Urothelium cell line (cell line): Measurements from ENCODE around the gene ESPNL.
"Not testable (repeated sequence)": the region's sequence is repeated elsewhere in the genome, so short reads cannot be mapped to it uniquely, and the experiment has no call there.

Experiments
- DNase-seq: peaks from one replicate; pipeline ENCODE4 v3.0.0; 2011; ENCODE audit warnings: low spot score, mixed read lengths
- FAIRE-seq: peaks from 2 replicates; lab custom pipeline; 2011; peaks lifted over from hg19 to GRCh38; lab: Jason Lieb, UNC

ESPNL gene, protein sequence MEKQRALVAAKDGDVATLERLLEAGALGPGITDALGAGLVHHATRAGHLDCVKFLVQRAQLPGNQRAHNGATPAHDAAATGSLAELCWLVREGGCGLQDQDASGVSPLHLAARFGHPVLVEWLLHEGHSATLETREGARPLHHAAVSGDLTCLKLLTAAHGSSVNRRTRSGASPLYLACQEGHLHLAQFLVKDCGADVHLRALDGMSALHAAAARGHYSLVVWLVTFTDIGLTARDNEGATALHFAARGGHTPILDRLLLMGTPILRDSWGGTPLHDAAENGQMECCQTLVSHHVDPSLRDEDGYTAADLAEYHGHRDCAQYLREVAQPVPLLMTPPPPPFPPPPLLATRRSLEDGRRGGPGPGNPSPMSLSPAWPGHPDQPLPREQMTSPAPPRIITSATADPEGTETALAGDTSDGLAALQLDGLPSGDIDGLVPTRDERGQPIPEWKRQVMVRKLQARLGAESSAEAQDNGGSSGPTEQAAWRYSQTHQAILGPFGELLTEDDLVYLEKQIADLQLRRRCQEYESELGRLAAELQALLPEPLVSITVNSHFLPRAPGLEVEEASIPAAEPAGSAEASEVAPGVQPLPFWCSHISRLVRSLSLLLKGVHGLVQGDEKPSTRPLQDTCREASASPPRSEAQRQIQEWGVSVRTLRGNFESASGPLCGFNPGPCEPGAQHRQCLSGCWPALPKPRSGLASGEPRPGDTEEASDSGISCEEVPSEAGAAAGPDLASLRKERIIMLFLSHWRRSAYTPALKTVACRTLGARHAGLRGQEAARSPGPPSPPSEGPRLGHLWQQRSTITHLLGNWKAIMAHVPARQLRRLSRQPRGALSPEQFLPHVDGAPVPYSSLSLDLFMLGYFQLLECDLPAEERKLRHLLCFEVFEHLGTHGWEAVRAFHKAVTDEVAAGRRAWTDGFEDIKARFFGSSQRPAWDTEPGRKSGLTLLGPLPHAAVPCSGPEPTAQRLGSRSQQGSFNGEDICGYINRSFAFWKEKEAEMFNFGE

DNA sequence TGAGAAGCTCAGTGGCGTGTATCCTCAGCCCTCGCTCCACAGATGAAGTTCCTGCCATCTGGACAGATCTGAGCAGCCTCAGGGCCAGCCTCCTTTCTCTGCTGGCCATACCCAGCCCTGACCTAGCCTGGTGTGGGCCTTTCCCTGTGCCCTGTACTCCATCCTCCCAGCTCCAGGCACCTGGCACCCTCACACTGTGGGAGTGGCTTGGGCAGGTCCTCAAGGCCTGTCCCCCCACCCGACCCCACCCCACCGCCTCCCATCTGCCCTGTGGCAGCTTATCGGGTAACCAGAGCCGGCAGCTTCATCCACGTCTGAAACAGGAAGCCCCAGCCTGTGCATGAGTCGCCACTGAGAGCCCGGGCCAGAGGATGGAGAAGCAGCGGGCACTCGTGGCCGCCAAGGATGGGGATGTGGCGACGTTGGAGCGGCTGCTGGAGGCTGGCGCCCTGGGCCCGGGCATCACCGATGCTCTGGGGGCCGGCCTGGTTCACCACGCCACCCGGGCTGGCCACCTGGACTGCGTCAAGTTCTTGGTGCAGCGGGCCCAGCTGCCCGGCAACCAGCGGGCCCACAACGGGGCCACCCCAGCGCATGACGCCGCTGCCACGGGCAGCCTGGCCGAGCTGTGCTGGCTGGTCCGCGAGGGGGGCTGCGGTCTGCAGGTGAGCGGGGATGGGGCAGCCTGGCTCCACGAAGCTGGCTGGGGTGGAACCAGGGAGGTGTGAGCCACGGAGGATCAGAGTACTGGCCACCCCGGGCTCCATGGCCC lies at the start of gene ESPNL:
Gene ESPNL, plus strand, starts transcription at position 292 of the 772 bp plus-strand sequence. Its CDS starts 80 bp downstream, at position 372.
- FAIRE-seq (no peak), DNase-seq (no peak)

DNA sequence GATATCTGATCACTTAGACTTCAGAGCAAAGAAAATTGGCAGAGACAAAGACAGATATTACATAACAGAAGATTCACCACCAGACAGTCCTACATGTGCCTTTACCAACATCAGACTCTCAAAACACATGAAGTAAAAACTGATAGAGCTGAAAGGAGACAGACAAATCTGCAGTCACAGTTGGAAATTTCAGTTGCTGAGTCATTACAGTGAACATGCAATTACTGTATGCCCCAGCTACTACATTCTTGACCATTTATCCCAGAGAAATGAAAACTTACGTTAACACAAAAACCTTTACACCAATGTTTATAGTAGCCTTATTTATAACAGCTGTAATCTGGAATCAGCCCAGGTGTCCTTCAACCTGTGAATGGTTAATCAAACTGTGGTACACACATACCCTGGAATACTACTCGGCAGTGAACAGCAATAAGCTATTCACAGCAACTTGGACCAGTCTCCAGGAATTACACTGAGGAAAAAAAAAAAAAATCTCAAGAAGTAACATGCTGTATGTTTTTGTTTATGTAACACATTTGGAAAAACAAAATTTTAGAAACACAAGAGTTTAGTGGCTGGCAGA lies 46.9 kb upstream of the ESPNL start:
- no peak for DNase-seq
- no peak for FAIRE-seq

DNA sequence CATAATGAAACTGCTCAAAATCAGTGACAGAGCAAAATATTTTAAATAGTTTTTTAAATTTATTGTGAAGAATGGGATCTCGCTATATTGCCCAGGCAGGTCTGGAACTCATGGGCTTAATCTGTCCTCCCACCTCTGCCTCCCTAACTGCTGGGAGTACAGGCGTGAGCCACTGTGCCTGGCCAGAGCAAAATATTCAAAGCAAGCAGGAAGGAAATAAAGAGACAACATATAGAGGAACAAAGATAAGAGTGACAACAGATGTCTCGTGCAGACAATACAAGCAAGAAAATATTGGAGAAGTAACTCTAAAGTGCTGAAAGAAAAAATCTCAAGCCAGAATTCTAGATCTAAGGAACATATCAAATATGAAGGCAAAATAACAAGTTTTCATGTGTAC lies 44.3 kb upstream of the ESPNL start:
- no peak for DNase-seq
- FAIRE-seq: no peak

DNA sequence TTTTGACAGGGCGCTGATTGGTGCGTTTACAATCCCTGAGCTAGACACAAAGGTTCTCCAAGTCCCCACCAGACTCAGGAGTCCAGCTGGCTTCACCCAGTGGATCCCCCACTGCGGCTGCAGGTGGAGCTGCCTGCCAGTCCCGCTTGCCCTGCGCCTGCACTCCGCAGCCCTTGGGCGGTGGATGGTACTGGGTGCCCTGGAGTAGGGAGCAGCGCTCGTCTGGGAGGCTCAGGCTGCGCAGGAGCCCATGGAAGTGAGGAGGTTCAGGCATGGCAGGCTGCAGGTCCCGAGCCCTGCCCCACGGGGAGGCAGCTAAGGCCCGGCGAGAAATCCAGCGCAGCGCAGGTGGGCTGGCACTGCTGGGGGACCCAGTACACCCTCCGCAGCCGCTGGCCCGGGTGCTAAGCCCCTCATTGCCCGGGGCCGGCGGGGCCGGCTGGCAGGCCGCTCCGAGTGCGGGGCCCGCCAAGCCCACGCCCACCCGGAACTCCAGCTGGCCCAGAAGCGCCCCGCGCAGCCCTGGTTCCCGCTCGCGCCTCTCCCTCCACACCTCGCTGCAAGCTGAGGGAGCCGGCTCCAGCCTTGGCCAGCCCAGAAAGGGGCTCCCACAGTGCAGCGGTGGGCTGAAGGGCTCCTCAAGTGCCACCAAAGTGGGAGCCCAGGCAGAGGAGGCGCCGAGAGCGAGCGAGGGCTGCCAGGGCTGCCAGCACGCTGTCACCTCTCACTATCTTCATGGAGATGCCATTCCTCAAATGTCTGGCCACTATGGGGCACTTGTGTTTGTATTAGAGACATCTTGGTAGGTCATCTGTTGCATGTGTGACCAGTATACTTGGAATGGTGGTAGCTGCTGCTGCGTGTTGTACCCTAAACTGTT lies 42.2 kb upstream of the ESPNL start:
- DNase-seq, FAIRE-seq: not testable (repeated sequence)

DNA sequence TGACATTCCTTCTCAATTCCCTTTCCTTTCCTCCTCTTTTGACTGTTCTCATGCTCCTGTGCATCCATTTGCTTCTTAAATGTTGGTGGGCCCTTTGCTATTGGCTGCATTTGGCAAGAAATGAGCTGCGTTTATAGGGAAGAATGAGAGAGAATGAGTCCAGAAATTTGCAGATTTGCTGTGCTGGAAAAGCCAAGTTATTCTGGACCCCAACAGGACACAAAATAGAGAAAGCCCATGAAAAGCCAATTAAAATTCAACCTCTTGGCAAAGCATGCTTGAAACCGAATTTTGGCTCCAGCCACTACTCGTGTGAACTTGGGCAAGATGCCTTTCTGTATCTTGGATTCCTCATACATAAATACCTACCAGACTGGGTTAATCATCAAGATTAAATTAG lies 40.6 kb upstream of the ESPNL start:
- no peak for DNase-seq
- no peak for FAIRE-seq

DNA sequence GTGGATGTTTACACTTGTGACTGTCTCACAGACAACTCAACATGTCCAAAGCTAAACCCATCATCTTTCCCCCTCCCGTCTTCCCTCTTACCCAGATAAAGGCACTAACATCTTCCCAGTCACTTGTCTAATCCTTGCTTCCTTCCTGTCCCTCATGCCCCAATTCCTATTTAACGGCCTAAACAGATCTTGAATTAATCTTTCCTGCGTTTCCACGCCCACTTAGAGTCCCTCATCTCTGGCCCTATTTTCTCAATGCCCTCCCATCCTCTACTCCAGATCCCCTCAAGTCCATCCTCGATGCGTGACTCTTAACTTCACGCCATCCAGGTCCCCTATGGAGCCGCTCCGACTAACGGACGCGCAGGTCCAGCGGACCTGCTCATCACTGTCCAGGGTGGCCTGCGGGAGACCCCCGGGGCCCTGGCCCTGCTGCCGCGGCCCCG lies 40.0 kb upstream of the ESPNL start:
- peak; percentile 11 for DNase-seq
- FAIRE-seq: no peak

DNA sequence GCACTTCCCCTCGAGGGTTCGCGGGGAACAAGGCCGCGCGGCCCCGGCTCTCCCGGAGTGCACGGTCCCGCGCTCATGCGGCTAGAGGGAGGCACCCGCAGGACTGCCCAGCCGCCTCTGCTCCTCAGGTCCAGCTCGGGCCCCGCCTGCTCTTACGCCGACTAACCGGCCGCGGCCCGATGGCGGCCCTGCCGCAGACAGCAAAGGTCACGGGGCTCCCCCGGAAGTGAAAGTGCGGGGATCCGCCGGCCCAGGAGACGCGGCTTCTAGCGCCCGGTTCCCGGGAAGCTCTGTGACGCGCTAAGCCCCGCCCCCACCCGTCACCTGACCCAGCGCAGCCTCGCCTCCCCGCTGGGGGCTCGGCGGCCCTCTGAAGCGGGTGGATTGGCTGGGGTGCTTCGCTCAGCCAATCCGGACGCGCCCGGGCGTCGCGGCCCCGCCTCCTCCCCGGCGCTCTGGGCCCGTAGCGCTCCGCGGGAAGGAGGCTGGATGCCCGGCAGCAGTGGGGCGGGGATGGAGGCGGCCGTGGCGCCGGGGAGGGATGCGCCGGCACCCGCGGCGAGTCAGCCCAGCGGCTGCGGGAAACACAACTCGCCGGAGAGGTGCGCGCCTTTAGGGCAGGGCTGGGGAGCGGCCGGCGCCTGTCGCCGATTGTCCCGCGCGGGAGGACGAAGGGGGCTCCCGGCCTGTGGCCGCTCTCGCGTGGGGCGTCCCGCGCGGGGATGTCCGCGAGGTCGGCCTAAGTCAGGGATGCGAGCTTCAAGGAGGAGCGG lies 39.4 kb upstream of the ESPNL start, which contains the start of gene SCLY:
Gene SCLY, plus strand, starts transcription at position 460 of the 773 bp plus-strand sequence. Its CDS starts 54 bp downstream, at position 514.
- DNase-seq: peak; percentile 99

DNA sequence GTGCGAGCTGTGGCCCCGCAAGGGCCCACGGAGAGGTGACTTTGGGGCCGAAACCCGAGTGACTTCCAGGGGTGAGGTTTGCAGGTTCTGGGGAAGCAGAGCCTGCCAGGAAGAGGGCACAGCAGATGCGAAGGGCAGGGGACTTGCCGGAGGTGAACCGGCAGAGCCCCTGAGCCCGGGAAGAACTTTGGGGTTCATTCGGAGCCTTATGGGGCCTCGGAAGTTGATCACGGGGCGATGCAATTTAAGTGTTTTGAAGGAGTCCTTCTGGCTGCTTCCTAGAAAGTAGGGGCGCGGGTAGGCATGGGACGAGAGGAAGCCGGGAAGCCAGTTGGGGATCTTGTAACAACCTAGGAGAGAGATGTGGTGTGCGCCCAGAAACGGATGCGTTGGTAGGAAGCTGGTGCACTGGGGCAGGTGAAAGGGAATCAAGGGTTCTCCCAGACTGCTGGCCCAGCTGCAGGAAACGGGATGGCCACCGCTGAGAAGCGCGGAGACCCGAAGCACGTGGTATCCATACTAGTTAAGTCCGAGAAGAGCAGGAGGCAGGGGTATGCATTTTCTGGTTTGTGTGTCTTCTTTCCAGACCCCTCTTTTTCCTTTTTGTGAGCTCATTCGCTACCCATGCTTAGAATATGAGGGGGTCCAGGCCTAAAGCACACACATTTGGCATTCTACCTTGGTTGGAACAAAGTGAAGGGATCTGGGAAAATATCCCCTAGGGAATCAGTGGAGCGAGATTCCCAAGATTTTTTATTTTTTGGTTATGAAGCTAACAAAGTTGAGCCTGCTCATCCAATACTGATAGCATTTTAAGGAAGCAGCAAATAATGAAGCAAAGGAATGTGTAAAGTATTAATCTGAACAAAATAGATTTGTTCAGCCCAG lies 38.6 kb upstream of the ESPNL start:
- FAIRE-seq (no peak), DNase-seq (peak; percentile 50)

More for the DNA sequence above, 39.4 kb upstream of the ESPNL start, which contains the start of gene SCLY:
- peak; percentile 63 for FAIRE-seq

DNA sequence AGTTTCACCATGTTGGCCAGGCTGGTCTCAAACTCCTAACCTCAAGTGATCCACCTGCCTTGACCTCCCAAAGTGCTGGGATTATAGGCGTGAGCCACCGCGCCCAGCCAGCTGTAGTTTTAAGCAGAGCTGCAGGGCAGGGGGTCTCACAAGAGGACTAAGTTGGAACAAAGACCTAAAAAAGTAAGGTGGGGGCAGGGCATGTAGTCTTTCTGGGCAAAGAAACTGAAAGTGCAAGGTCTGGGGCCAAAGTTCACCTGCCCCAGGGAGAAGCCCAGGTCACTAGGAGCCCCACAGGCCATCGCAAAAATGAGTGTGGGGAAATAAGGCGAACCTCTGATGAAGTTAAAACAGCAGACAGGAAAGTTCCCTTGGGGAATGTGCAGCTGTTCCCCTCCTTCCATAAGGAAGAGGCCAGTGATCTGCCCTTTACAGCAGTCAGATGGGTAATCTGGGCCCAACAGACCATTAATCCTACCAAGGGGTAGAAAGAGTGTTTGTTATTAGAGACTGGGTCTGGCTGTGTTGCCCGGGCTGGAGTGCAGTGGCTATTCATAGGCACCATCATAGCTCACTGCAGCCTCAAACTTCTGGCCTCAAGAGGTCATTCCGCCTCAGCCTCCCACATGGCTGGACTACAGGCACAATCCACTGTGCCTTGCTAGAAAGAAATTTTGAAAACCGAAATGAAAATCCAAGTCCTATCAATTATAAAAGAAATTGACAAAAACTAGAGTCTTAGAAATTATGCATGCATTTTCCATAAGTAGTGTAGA lies 36.5 kb upstream of the ESPNL start:
- FAIRE-seq (no peak), DNase-seq (no peak)

DNA sequence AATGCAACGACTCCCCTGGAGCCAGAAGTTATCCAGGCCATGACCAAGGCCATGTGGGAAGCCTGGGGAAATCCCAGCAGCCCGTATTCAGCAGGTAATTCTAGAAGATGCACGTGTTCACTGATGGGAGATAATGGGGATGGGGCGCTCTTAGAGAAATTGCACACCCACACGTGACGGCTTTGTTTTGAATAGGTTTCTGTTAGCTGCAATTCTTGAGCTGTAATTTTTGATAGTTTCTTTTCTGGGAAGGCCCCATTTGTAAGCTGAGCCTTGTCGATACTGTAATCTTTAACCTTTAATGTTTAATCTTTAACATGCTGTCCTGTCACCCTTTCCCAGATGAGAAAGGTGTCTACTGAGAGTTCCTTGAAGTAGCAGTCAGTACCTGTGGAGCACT lies 35.8 kb upstream of the ESPNL start:
- DNase-seq (no peak), FAIRE-seq (no peak)

DNA sequence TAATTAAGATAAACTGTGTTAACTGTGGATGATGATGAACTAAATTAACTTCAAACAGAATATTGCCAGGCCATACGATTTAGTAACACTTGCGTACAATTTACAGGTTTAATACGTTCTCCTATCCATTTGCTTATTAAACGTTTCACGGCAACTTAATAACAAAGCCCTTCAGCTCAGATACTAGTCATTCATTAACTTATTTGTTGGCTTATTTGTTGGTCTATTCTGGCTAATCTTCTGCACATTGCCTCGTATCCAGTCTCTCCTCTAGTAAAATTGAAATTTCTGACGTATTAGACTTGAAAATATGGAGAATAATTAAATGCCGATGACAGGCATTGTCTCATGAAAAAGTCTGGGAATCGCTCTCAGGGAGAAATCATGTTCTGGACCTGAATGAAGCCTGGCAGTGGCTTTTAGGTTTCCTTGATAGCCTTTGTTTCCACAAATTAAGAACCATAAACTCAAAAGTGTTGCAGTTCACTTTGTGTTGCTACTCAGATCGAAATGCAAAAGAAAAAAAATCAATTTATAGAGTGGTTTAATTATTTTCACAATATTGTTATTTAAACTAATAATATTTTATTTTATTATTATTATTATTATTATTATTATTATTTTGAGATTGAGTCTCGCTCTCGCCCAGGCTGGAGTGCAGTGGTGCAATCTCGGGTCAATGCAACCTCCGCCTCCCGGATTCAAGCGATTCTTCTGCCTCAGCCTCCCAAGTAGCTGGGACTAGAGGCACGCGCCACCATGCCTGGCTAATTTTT lies 34.9 kb upstream of the ESPNL start:
- DNase-seq (no peak), FAIRE-seq (no peak)

DNA sequence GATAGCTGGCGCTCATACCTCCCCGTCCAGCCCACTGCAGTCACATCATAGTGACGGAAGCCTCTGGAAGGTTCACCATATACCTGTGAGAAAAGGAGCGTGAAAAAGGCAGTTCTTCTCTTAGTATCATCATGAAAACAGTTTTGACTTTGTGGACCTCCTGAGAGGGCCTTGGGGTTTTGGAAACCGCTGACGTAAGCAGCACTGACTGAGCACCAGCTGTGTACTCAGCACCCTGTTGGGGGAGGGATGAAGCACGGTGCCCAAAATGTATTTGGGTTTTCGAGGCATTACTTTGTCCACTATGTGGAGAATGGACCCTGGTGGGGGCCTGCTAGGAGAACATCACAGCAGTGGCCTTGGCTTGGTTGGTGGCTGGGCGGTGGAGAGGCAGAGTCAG lies 33.9 kb upstream of the ESPNL start:
- no peak for DNase-seq
- FAIRE-seq: no peak

DNA sequence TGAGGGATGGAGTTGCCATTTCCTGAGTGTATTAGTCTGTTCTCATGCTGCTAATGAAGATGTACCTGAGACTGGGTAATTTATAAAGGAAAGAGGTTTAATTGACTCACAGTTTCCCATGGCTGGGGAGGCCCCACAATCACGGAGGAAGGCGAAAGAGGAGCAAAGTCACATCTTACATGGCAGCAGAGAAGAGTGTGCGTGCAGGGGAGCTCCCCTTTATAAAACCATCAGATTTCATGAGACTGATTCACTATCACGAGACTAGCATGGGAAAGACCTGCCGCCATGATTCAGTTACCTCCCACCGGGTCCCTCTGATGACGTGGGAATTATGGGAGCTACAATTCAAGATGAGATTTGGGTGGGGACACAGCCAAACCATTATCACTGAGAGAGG lies 33.4 kb upstream of the ESPNL start:
- not testable (repeated sequence) for FAIRE-seq

DNA sequence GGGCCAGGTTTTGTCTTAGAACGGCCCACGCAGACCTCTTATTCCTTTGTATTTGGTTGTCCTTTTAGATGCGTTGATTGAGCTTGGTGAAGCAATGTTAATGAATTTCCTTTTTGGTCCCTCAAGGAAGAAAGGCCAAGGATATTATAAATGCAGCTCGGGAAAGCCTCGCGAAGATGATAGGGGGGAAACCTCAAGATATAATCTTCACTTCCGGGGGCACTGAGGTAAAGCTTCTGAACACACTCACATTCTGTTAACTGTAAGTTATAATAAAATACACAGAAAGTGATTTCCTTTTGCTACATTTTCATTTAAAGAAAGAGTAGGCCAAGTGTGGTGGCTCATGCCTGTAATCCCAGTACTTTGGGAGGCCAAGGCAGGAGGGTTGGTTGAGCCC lies 32.2 kb upstream of the ESPNL start:
- DNase-seq (no peak), FAIRE-seq (no peak)

More for the DNA sequence above, 33.4 kb upstream of the ESPNL start:
- DNase-seq: not testable (repeated sequence)

DNA sequence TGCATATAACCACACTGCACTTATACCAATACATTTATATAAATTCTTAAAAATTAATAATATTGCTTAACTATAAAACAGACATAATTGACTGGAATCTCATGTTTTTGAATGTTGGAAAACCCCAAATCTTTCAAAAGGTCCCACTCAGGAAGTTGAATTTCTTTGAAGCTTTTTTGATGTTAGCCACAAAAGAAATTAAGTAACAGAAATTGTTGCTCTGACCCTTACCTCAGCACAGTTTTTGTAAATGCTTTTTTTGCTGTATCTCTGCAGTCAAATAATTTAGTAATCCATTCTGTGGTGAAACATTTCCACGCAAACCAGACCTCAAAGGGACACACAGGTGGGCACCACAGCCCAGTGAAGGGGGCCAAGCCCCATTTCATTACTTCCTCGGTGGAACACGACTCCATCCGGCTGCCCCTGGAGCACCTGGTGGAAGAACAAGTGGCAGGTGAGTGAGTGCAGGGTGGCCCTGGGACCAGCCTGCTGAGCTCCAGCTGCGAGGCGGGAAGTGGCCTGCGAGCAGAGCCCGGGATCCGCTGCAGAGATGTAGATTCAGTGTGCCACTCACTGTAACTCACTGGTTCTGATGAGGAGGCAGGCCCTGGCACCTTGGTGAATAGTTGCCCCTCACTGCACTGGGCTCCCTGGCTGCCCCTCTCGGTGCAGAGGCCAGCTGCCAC lies 31.0 kb upstream of the ESPNL start:
- DNase-seq (no peak), FAIRE-seq (no peak)
